Heart right ventricle (tissue), 16 donors: ENCODE data around the gene UBE2E1. TPM values are rescaled to one million over a fixed set of nuclear protein-coding genes. Genes with fewer than 3 reads are reported as not detected.
"Not testable (repeated sequence)": the region's sequence is repeated elsewhere in the genome, so short reads cannot be mapped to it uniquely, and the experiment has no call there.

Experiments
- ATAC-seq, 8 donors: fragments of 200-7000 bp; cut with Tn5 transposase; one replicate each; pipeline ENCODE4 v1.9.1; 2020; ENCODE audit warnings: mild to moderate bottlenecking in 8 of 8, moderate library complexity in 8 of 8, moderate number of reproducible peaks in 1 of 8
- DNase-seq, 2 donors: peaks; one replicate each; pipeline ENCODE4 v3.0.0-alpha.2; 2020
- H3K27ac ChIP-seq, 10 donors: fragments of 200-600 bp; sonication (generic) in 2 of 10; one replicate each; pipeline versions ENCODE4 v1.5.0 to v1.8.0; 2020 to 2022; ENCODE audit warnings: mild to moderate bottlenecking in 3 of 10
- H3K27me3 ChIP-seq, 7 donors: fragments of 200-600 bp; one replicate each; pipeline ENCODE4 v1.8.0; 2021 to 2022; ENCODE audit warnings: mild to moderate bottlenecking in 2 of 7
- H3K36me3 ChIP-seq, 9 donors: fragments of 200-600 bp; sonication (generic) in 1 of 9; one replicate each; pipeline versions ENCODE4 v1.5.0 to v1.8.0; 2020 to 2022; ENCODE audit warnings: mild to moderate bottlenecking in 2 of 9
- H3K4me1 ChIP-seq, 9 donors: fragments of 200-600 bp; sonication (generic) in 1 of 9; one replicate each; pipeline versions ENCODE4 v1.5.0 to v1.8.0; 2020 to 2022; ENCODE audit warnings: mild to moderate bottlenecking in 4 of 9
- H3K4me3 ChIP-seq, 10 donors: fragments of 200-600 bp; sonication (generic) in 2 of 10; one replicate each; pipeline versions ENCODE4 v1.5.0 to v1.8.0; 2020 to 2022; ENCODE audit warnings: mild to moderate bottlenecking in 7 of 10, moderate library complexity in 2 of 10
- H3K9me3 ChIP-seq, 11 donors: fragments of 200-600 bp in 10 of 11; sonication (generic) in 2 of 11; one replicate each; pipeline versions ENCODE4 v1.5.0 to v1.8.0; 2013 to 2022; ENCODE audit warnings: mild to moderate bottlenecking in 2 of 11, control low read depth in 1 of 11, moderate library complexity in 1 of 11
- WGBS, 2 donors: extraction: QIAGEN DNeasy Blood & Tissue Kit; methylation state at CpG; one replicate each; pipeline ENCODE4 v1.1.7; 2013; ENCODE audit warnings: inconsistent platforms in 1 of 2; 5-methylcytosine and 5-hydroxymethylcytosine counted together
- intact Hi-C, 10 donors: fragments of 100-400 bp; cut with DNase I; formaldehyde crosslinking; loops; one replicate each; pipeline versions ENCODE4 v1.11.1 to v1.14.2; 2022
- polyA plus RNA-seq, 2 donors: library from polyadenylated mRNA; stranded (reverse); fragments of 200-250 nt; gene quantifications; one replicate each; pipeline ENCODE4 v1.2.3, GENCODE V29; 2013
- total RNA-seq, 10 donors: library from RNA; stranded (reverse); fragmentation: NEBNext Ultra II Directional in 3 of 10; extraction: Animal tissue kit (Norgen Biotek cat#: 25700) in 3 of 10; gene quantifications; one replicate each; pipeline versions ENCODE4 v1.2.1 to v1.2.4, GENCODE V29; 2021 to 2023
- TF ChIP-seq, protein P1 (sequence below), 9 donors: fragments of 200-600 bp; sonication (generic) in 2 of 9; IDR thresholded peaks; one replicate each; pipeline versions ENCODE4 v1.5.0 to v1.8.0; 2021 to 2022; ENCODE audit warnings: antibody characterized with exemption in 9 of 9, mild to moderate bottlenecking in 5 of 9, moderate library complexity in 1 of 9
- donor health status: Arrhythmogenic right ventricular cardiomyopathy.
- donor health status: ischemic (EF 13 %, LVEDD 7.1; RV severe dilation, severe dysfunction).
- donor health status: healthy with polysubstance abuse.
- donor health status: DM: no; HTN: yes; CAD: no.
- donor health status: DM: no; HTN: no; CAD: no.
- donor health status: ischemic (EF 25% LVEDD 6.9; RV normal size, moderate dysfunction).
- donor health status: ischemic (EF 25% LVEDD 5.7; RV mildly dilated, moderate dysfunction).
- donor health status: healthy.
- donor health status: DM: yes; HTN: yes; CAD: no.
- donor health status: Ischemic cardiomyopathy.
- donor health status: ischemic (EF 35%, LVEDD 5.7; RV mildly dilated, moderate dysfunction).
- donor health status: nonischemic (EF 11% LVEDD 7.7; RV severe dilation, severe dysfunction).
- donor health status: DM: yes; HTN: yes; CAD: no.
- donor health status: PGD.
- donor health status: ischemic (EF 29% LVEDD 5.4; RV normal size, mild dysfunction).
- donor health status: nonischemic (EF 23%, LVEDD 6.1; RV moderate dilation, normal function).

UBE2E1 gene
- total and polyA plus RNA-seq, 12 donors: 45.2 to 88.8 (median 64.5) TPM

- WGBS, 2 donors: 57 to 63% methylated on average over 7 of the region's 7 CpGs
- intact Hi-C loops: loop anchor here in 4 of 10 donors (2.0 kb wide), 1 partner anchor 29 kb away; the partner anchor contains the start of gene NR1D2 (in 4 of the 4)
Measured at GRCh38 chr3:23915537-23916108, 109.9 kb downstream of the UBE2E1 start.

DNA sequence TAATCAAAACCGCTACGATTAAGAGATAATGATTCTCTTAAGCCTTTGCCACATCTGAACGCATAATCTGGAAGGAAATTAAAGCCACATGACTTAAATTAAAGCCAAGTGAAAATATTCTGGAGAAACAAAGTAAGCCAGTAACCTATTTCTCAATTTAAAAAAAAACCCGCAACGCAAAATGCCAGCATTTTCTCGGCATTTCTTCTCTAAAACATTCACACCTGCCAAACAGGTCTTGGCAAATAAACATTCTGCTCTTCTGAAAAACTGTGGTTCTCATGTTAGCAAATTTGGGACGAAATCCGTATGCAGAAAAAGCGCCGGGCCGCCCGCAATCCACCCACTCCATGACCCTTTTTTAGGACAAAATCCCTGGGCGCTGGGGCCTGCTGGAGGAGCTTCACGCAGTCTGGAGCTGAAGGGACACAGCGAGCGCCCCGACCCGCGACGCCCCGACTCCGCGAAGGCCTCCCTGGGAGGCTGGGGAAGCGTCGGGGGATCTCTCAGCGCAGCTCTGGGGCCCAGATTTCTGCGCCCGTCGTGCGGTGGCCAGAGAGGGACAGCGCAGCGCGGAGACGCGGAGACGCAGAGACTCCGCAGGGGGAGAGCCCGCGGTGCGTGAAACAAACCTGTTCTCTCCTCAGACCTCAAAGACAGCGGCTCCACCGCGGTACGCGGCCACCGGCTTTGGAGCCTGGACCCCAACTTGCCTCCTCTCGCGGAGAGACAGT is 110.6 kb downstream of the UBE2E1 start:
- H3K27ac ChIP-seq: peak overlapping the region in 9 of 10 donors; percentile 86 to 97 (median 91)
- H3K36me3 ChIP-seq: peaks cover 0 to 36% (median 24%) of the 10 kb centered on the region in 9 donors
- TF ChIP-seq, protein P1, sequence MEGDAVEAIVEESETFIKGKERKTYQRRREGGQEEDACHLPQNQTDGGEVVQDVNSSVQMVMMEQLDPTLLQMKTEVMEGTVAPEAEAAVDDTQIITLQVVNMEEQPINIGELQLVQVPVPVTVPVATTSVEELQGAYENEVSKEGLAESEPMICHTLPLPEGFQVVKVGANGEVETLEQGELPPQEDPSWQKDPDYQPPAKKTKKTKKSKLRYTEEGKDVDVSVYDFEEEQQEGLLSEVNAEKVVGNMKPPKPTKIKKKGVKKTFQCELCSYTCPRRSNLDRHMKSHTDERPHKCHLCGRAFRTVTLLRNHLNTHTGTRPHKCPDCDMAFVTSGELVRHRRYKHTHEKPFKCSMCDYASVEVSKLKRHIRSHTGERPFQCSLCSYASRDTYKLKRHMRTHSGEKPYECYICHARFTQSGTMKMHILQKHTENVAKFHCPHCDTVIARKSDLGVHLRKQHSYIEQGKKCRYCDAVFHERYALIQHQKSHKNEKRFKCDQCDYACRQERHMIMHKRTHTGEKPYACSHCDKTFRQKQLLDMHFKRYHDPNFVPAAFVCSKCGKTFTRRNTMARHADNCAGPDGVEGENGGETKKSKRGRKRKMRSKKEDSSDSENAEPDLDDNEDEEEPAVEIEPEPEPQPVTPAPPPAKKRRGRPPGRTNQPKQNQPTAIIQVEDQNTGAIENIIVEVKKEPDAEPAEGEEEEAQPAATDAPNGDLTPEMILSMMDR (IDR thresholded peaks at IDR 0.05): no peak
- DNase-seq (no peak), ATAC-seq (peak; percentile 42 to 76 (median 54))
- peaks cover 2 to 45% (median 39%) of the 10 kb centered on the region in 9 donors for H3K4me1 ChIP-seq
- no peaks in the 10 kb centered on the region for H3K9me3 ChIP-seq
- WGBS, 2 donors: 1 to 2% methylated on average over 48 of the region's 48 CpGs
- intact Hi-C loops: loop anchor here in 4 of 10 donors (2.0 kb wide), 1 partner anchor 28 kb away; the partner anchor contains the start of gene NR1D2 (in 4 of the 4)
- H3K27me3 ChIP-seq: no peaks in the 10 kb centered on the region
- H3K4me3 ChIP-seq: peak overlapping the region; percentile 66 to 96 (median 84)

More at GRCh38 chr3:23915537-23916108, 109.9 kb downstream of the UBE2E1 start:
- Histone ChIP-seq H3K4me3 (peak overlapping the region in 9 of 10 donors; percentile 68 to 96 (median 85)), H3K4me1 (peaks cover 2 to 45% (median 39%) of the 10 kb centered on the region in 9 donors), H3K27ac (peak overlapping the region in 5 of 10 donors; percentile 90 to 97 (median 92)), H3K9me3 (no peaks in the 10 kb centered on the region), H3K36me3 (peaks cover 0 to 35% (median 23%) of the 10 kb centered on the region in 9 donors), H3K27me3 (no peaks in the 10 kb centered on the region)
- TF ChIP-seq, protein P1 (IDR thresholded peaks at IDR 0.05): no peak
- ATAC-seq (no peak), DNase-seq (no peak)

- peaks cover 0 to 43% (median 28%) of the 10 kb centered on the region in 9 donors for H3K36me3 ChIP-seq
- peak within 1 kb of the TSS; percentile 75 to 97 (median 90) for H3K27ac ChIP-seq
- TF ChIP-seq, protein P1 (IDR thresholded peaks at IDR 0.05): peak; percentile 27 to 66 (median 56)
- H3K27me3 ChIP-seq: no peaks in the 10 kb centered on the region
- intact Hi-C loops: loop anchor here in 6 of 10 donors (1.0 to 2.0 kb wide), 2 partner anchors 28 kb away; partner anchors contain the start of gene NR1D2 (in 6 of the 6)
- WGBS, 2 donors: 0% methylated on average over 63 to 64 of the region's 64 CpGs
- no peaks in the 10 kb centered on the region for H3K9me3 ChIP-seq
- H3K4me1 ChIP-seq: peaks cover 2 to 45% (median 39%) of the 10 kb centered on the region in 9 donors
- DNase-seq (peak; percentile 96 to 98), ATAC-seq (peak; percentile 98 to 99 (median 99))
- peak within 1 kb of the TSS; percentile 66 to 96 (median 84) for H3K4me3 ChIP-seq
Measured at GRCh38 chr3:23916886-23917678, 111.3 kb downstream of the UBE2E1 start, which contains the start of the genes NKIRAS1 and RPL15. TSS of gene NKIRAS1 (minus strand) at chr3:23916990. CDS start at chr3:23910904, 6,086 bp downstream. TSS of gene RPL15 (plus strand) at chr3:23917132. CDS start at chr3:23917860, 728 bp downstream.

- DNase-seq: peak in 1 of 2 donors; percentile 75
Measured at GRCh38 chr3:23917679-23918303, 112.0 kb downstream of the UBE2E1 start.

GRCh38 chr3:23918331-23918730 is 112.6 kb downstream of the UBE2E1 start:
- Histone ChIP-seq H3K4me3 (peak overlapping the region; percentile 66 to 96 (median 84)), H3K36me3 (peaks cover 0 to 52% (median 28%) of the 10 kb centered on the region in 9 donors), H3K4me1 (peaks cover 2 to 45% (median 39%) of the 10 kb centered on the region in 9 donors), H3K27ac (peak overlapping the region in 7 of 10 donors; percentile 86 to 97 (median 92))
- DNase-seq, intact Hi-C loops, H3K9me3 ChIP-seq, H3K27me3 ChIP-seq, ATAC-seq: not testable (repeated sequence)
- WGBS, 2 donors: 25 to 31% methylated on average over 12 of the region's 12 CpGs

More at GRCh38 chr3:23917679-23918303, 112.0 kb downstream of the UBE2E1 start:
- not testable (repeated sequence) for H3K27me3 ChIP-seq, H3K9me3 ChIP-seq
- Histone ChIP-seq H3K27ac (peak overlapping the region; percentile 75 to 97 (median 90)), H3K4me1 (peaks cover 2 to 45% (median 39%) of the 10 kb centered on the region in 9 donors), H3K4me3 (peak overlapping the region; percentile 66 to 96 (median 84)), H3K36me3 (peaks cover 0 to 50% (median 28%) of the 10 kb centered on the region in 9 donors)
- intact Hi-C loops: loop anchor here in 6 of 10 donors (1.0 to 2.0 kb wide), 2 partner anchors 27 to 28 kb away; partner anchors contain the start of gene NR1D2 (in 6 of the 6)
- ATAC-seq: peak in 7 of 8 donors; percentile 63 to 82 (median 75)
- WGBS, 2 donors: 1% methylated on average over 19 to 20 of the region's 21 CpGs
